Cardiac muscle cell (in vitro differentiated cells and primary cell): ENCODE data around the gene RUNX3. TPM values are rescaled to one million over a fixed set of nuclear protein-coding genes. Genes with fewer than 3 reads are reported as not detected.

ENCODE experiments used
- DNase-seq, 2 donors: peaks; one replicate each; pipeline versions ENCODE4 v3.0.0 to v3.0.0-alpha.2; 2010 to 2017; ENCODE audit warnings: low read depth in 1 of 2, low spot score in 1 of 2
- H3K27ac ChIP-seq: fragments of 200-600 bp; sonication (generic); 2 replicates; pipeline ENCODE4 v1.5.1; 2016
- H3K27me3 ChIP-seq: fragments of 200-600 bp; sonication (generic); 2 replicates; pipeline ENCODE4 v1.6.0; 2016; ENCODE audit warnings: control low read depth
- H3K36me3 ChIP-seq: fragments of 200-600 bp; sonication (generic); 2 replicates; pipeline ENCODE4 v1.5.1; 2016; ENCODE audit warnings: control low read depth
- H3K4me1 ChIP-seq: fragments of 200-600 bp; sonication (generic); 2 replicates; pipeline ENCODE4 v1.8.1; 2017; ENCODE audit warnings: low read depth, mild to moderate bottlenecking, mixed run types
- H3K4me3 ChIP-seq: fragments of 200-600 bp; sonication (generic); 2 replicates; pipeline ENCODE4 v1.5.1; 2016; ENCODE audit warnings: mild to moderate bottlenecking
- H3K9me3 ChIP-seq: fragments of 200-600 bp; sonication (generic); 2 replicates; pipeline ENCODE4 v1.5.1; 2017; ENCODE audit warnings: low read depth, mild to moderate bottlenecking, control low read depth
- CTCF ChIP-seq: IDR thresholded peaks from 2 replicates; pipeline ENCODE4 v1.5.1; 2012; ENCODE audit warnings: low read depth, mild to moderate bottlenecking, low read length
- polyA plus RNA-seq: library from polyadenylated mRNA; unstranded; fragments of >200 nt; fragmentation: Nextera tagmentation; extraction: Ambion mirVana; gene quantifications from 2 replicates; pipeline ENCODE4 v1.2.1, GENCODE V29; 2016
- total RNA-seq: library from RNA; depleted of rRNA; stranded (reverse); fragments of >200 nt; gene quantifications from 2 replicates; pipeline ENCODE4 v1.2.3, GENCODE V29; 2016

RUNX3 gene
- total and polyA plus RNA-seq, 2 experiments from 2014 or later, result not detected

GRCh38 chr1:24896596-24897262 lies 33.3 kb downstream of the RUNX3 start:
- no peak for DNase-seq
- no peak for TF ChIP-seq CTCF
- no peak overlapping the region for H3K4me3 ChIP-seq
- H3K9me3 ChIP-seq, result no peaks in the 10 kb centered on the region
- H3K36me3 ChIP-seq, result no peaks in the 10 kb centered on the region
- no peak overlapping the region for H3K27ac ChIP-seq
- no peaks in the 10 kb centered on the region for H3K27me3 ChIP-seq
- no peaks in the 10 kb centered on the region for H3K4me1 ChIP-seq

GRCh38 chr1:24896176-24896575 lies 33.9 kb downstream of the RUNX3 start:
- Histone ChIP-seq H3K9me3 (no peaks in the 10 kb centered on the region), H3K36me3 (no peaks in the 10 kb centered on the region), H3K4me3 (no peak overlapping the region), H3K4me1 (no peaks in the 10 kb centered on the region), H3K27ac (no peak overlapping the region), H3K27me3 (no peaks in the 10 kb centered on the region)
- TF ChIP-seq CTCF, result no peak
- no peak for DNase-seq

- Histone ChIP-seq H3K4me3 (no peak overlapping the region), H3K27me3 (no peaks in the 10 kb centered on the region), H3K4me1 (no peaks in the 10 kb centered on the region), H3K36me3 (no peaks in the 10 kb centered on the region), H3K27ac (no peak overlapping the region), H3K9me3 (no peaks in the 10 kb centered on the region)
- TF ChIP-seq CTCF, result no peak
- no peak for DNase-seq
Observed at GRCh38 chr1:24895511-24895910, 34.6 kb downstream of the RUNX3 start.

GRCh38 chr1:24894002-24894401 lies 36.1 kb downstream of the RUNX3 start:
- H3K4me1 ChIP-seq, result no peaks in the 10 kb centered on the region
- no peaks in the 10 kb centered on the region for H3K36me3 ChIP-seq
- H3K27ac ChIP-seq, result no peak overlapping the region
- no peak for TF ChIP-seq CTCF
- no peaks in the 10 kb centered on the region for H3K9me3 ChIP-seq
- no peak overlapping the region for H3K4me3 ChIP-seq
- H3K27me3 ChIP-seq, result no peaks in the 10 kb centered on the region
- DNase-seq, result no peak

GRCh38 chr1:24893431-24893830 lies 36.6 kb downstream of the RUNX3 start:
- Histone ChIP-seq H3K27me3 (no peaks in the 10 kb centered on the region), H3K36me3 (no peaks in the 10 kb centered on the region), H3K4me3 (no peak overlapping the region), H3K9me3 (no peaks in the 10 kb centered on the region), H3K27ac (no peak overlapping the region), H3K4me1 (no peaks in the 10 kb centered on the region)
- no peak for DNase-seq
- no peak for TF ChIP-seq CTCF
